GM19043 (cell line): ENCODE data around the gene GPX3.

Experiments
- ATAC-seq: cut with Tn5 transposase; IDR thresholded peaks from one replicate; pipeline ENCODE4 v1.9.1; 2021; ENCODE audit warnings: low read depth; ENCODE audit not compliant: unreplicated experiment

The GPX3 gene

GRCh38 chr5:151012862-151013261 is 7.5 kb upstream of the GPX3 start:
- ATAC-seq: no peak

- no peak for ATAC-seq
These were observed 5.6 kb upstream of the GPX3 start for GRCh38 chr5:151014680-151015343.

GRCh38 chr5:151015974-151016587 is 4.3 kb upstream of the GPX3 start:
- no peak for ATAC-seq

- no peak for ATAC-seq
These were observed 3.7 kb upstream of the GPX3 start for GRCh38 chr5:151016700-151017099.

DNA sequence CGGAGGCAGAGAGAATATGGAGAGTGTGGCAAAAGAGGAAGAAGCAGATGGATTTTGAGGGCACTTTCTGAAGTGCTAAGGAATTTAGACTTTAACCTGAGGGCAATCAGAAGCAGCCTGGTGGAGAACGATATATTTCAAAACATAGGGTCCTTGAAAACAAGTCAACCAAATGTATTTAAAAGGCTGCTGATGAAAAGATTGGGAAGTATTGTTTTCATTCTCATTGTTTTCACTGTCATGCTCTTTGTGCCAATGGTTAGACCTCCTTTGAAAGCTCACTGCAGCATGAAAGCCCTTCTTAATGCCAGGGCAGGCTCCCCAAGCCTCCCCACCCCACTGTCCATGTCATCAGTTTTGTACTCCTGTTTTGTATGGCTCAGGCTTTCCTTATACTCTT is 2.5 kb upstream of the GPX3 start:
- no peak for ATAC-seq

- ATAC-seq: no peak
These were observed 1.5 kb upstream of the GPX3 start for GRCh38 chr5:151018846-151019245.

- ATAC-seq: no peak
These were observed 1.1 kb upstream of the GPX3 start for GRCh38 chr5:151019331-151019730.

GRCh38 chr5:151021746-151022145 is 1.4 kb downstream of the GPX3 start:
- ATAC-seq: no peak

DNA sequence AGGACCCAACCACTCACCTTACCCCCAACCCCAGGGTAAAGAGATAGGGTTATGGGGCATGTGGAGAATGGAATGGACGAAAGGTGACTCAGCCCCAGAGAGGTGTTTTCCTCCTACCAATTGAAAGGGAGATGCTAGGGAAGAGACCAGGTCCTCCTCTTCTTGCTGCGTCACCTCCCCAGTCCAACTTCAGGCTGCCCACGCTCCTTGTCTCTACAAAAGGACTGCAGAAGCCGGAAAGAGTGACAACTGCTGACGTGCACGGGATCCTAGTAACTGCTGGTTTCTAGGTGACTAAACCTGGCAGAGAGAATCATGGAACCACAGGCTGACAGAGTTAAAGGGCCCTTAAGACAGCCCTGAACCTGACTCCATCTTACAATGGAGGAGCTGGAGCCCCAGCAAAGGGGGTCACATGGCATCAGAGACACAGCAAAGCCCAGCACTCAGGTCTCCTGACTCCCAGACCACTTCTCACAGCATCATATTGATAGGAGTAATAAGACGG is 2.2 kb downstream of the GPX3 start:
- ATAC-seq: no peak

DNA sequence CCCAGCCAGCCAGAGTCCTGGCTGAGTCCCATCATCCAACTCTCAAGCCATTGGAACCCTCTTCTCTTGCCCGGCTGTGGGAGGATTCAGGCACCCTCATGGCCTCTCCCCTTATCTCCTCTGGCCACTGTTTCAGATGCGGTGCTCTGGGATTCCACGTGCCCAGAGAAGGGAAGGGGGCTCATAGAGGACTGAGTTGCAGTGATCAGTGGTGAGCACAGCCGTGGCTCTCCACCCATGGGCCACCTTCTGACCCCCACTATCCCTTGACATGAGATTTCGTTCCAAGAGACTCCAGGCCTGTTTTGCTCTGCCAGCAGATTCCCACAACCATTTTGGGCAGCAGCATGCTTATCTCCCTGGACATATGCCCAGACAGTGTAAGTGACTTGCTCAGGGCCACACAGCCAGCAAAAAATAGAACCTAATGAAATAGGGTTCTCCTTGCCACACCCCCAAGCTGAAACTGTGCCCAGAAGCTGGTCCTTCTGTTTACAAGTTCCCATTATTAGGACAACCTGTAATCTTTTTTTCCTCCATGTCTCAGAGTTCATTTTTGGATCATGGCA is 2.7 kb downstream of the GPX3 start:
- ATAC-seq: no peak

DNA sequence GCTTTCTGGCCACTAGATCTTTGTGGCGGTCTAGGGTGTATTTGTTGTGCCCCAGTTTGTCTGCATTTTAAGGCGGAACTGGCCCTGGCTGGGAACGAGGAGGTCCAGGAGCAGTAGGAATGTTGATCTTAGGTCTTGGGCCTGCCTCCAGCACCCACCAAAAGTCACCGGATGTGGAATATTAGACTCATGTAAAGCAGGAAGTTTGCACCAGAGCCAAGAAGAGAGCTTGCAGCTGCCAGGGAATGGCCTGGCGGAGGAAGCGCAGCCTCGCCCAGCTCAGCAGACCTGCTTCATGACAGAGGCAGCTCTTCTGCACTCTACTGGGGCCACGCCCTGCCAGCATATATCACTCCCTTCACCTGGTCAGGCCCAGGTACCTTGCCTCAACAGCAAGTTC is 3.3 kb downstream of the GPX3 start:
- ATAC-seq: no peak

GRCh38 chr5:151024440-151025249 is 4.3 kb downstream of the GPX3 start:
- no peak for ATAC-seq

DNA sequence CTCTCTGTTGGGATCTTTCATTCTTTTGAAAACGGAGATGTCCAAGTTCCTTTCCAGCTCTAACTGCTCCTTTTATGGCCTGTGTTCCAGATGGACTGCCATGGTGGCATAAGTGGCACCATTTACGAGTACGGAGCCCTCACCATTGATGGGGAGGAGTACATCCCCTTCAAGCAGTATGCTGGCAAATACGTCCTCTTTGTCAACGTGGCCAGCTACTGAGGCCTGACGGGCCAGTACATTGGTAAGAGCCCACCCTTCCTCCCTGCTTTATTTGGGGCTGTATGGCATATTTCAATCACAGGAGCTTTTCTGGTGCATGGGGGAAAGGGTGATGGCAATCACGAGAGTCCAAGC is 4.8 kb downstream of the GPX3 start:
- no peak for ATAC-seq

- no peak for ATAC-seq
These were observed 5.7 kb downstream of the GPX3 start for GRCh38 chr5:151026088-151026487.

- ATAC-seq: no peak
These were observed 6.3 kb downstream of the GPX3 start for GRCh38 chr5:151026679-151027078.

DNA sequence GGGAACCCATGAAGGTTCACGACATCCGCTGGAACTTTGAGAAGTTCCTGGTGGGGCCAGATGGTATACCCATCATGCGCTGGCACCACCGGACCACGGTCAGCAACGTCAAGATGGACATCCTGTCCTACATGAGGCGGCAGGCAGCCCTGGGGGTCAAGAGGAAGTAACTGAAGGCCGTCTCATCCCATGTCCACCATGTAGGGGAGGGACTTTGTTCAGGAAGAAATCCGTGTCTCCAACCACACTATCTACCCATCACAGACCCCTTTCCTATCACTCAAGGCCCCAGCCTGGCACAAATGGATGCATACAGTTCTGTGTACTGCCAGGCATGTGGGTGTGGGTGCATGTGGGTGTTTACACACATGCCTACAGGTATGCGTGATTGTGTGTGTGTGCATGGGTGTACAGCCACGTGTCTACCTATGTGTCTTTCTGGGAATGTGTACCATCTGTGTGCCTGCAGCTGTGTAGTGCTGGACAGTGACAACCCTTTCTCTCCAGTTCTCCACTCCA is 7.6 kb downstream of the GPX3 start:
- no peak for ATAC-seq

GRCh38 chr5:151028717-151029116 is 8.3 kb downstream of the GPX3 start:
- no peak for ATAC-seq

- no peak for ATAC-seq
These were observed 9.0 kb downstream of the GPX3 start for GRCh38 chr5:151029179-151030055.

- no peak for ATAC-seq
These were observed 9.6 kb downstream of the GPX3 start for GRCh38 chr5:151030056-151030336.

DNA sequence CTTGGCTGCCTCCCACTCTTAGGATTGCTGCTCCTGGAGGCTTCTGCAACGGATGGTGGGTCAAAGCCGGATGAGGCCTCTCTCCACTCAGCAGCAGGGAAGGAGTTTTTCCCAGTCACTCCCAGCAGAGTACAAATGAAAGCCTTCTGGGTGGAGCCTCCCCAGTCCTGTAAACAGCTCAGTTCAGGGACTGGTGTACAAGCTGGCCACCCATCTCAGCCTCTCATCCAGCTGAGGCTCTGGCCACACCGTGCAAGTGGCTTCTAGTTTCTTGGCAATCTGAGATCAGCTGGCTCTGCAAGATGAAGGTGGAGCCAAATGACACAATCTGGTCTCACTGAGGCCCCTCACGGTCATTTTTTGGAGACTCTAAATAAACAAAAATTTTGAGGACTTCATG is 10.0 kb downstream of the GPX3 start:
- no peak for ATAC-seq
